Cardiac muscle cell (in vitro differentiated cells and primary cell): ENCODE results near the gene AHR. TPM values are rescaled to one million over a fixed set of nuclear protein-coding genes. Genes with fewer than 3 reads are reported as not detected.
A peak's percentile ranks its signal among the peaks of the same experiment; 100 is the strongest.

Experiments
- DNase-seq, 2 donors: peaks; one replicate each; pipeline versions ENCODE4 v3.0.0 to v3.0.0-alpha.2; 2010 to 2017; ENCODE audit warnings: low read depth in 1 of 2, low spot score in 1 of 2
- H3K27ac ChIP-seq: fragments of 200-600 bp; sonication (generic); 2 replicates; pipeline ENCODE4 v1.5.1; 2016
- H3K27me3 ChIP-seq: fragments of 200-600 bp; sonication (generic); 2 replicates; pipeline ENCODE4 v1.6.0; 2016; ENCODE audit warnings: control low read depth
- H3K36me3 ChIP-seq: fragments of 200-600 bp; sonication (generic); 2 replicates; pipeline ENCODE4 v1.5.1; 2016; ENCODE audit warnings: control low read depth
- H3K4me1 ChIP-seq: fragments of 200-600 bp; sonication (generic); 2 replicates; pipeline ENCODE4 v1.8.1; 2017; ENCODE audit warnings: low read depth, mild to moderate bottlenecking, mixed run types
- H3K4me3 ChIP-seq: fragments of 200-600 bp; sonication (generic); 2 replicates; pipeline ENCODE4 v1.5.1; 2016; ENCODE audit warnings: mild to moderate bottlenecking
- H3K9me3 ChIP-seq: fragments of 200-600 bp; sonication (generic); 2 replicates; pipeline ENCODE4 v1.5.1; 2017; ENCODE audit warnings: low read depth, mild to moderate bottlenecking, control low read depth
- CTCF ChIP-seq: IDR thresholded peaks from 2 replicates; pipeline ENCODE4 v1.5.1; 2012; ENCODE audit warnings: low read depth, mild to moderate bottlenecking, low read length
- polyA plus RNA-seq: library from polyadenylated mRNA; unstranded; fragments of >200 nt; fragmentation: Nextera tagmentation; extraction: Ambion mirVana; gene quantifications from 2 replicates; pipeline ENCODE4 v1.2.1, GENCODE V29; 2016
- total RNA-seq: library from RNA; depleted of rRNA; stranded (reverse); fragments of >200 nt; gene quantifications from 2 replicates; pipeline ENCODE4 v1.2.3, GENCODE V29; 2016

Gene AHR
- total and polyA plus RNA-seq, 2 experiments from 2014 or later = 1.5 to 12.5 TPM

- Histone ChIP-seq H3K36me3 (no peaks in the 10 kb centered on the region), H3K27ac (no peak overlapping the region), H3K9me3 (no peaks in the 10 kb centered on the region), H3K4me1 (peaks cover 3% of the 10 kb centered on the region), H3K27me3 (no peaks in the 10 kb centered on the region), H3K4me3 (no peak overlapping the region)
- no peak for DNase-seq
- no peak for TF ChIP-seq CTCF
Measured at GRCh38 chr7:17370901-17371585, 72.6 kb downstream of the AHR start.

DNA sequence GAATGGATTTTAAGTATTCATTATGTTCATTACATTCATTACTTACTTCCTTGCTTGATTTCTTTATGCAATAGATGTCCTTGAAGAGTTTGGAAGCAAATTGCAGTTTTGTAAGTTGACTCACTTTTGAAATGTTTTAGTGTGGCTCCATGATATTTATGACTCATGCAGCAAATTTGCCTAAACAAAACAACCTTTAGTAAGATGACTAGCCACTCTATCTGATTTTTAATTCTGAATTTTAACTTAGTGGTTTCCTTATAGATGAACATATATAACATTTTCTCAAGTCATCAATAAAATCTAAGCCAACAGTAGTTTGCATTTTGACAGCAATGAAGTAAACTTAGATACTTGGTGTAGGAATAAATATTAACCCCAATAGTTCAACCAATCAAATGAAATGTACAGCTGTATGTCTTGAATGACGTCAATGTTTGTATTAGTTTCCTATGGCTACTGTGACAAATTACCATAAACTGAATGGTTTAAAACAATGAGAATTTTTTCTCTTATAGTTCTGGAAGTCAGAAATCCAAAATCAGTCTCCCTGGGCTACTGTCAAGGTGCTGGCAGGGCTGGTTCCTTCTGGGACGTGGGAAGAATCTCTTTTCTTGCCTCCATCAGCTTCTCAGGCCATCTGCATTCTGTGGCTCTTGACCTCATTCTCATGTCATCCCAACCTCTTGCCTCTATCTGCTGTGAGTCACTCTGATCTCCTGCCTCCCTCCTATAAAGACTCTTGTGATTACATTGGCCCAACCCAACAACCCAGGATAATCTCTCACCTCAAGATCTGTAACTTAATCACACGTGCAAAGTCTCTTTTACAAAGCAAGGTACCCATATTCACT, 73.4 kb downstream of the AHR start:
- Histone ChIP-seq H3K27ac (no peak overlapping the region), H3K36me3 (no peaks in the 10 kb centered on the region), H3K27me3 (no peaks in the 10 kb centered on the region), H3K4me3 (no peak overlapping the region), H3K4me1 (peaks cover 3% of the 10 kb centered on the region), H3K9me3 (no peaks in the 10 kb centered on the region)
- TF ChIP-seq CTCF = no peak
- peak in 1 of 2 donors; percentile 95 for DNase-seq

- Histone ChIP-seq H3K4me1 (peaks cover 3% of the 10 kb centered on the region), H3K9me3 (no peaks in the 10 kb centered on the region), H3K4me3 (no peak overlapping the region), H3K27me3 (no peaks in the 10 kb centered on the region), H3K27ac (no peak overlapping the region), H3K36me3 (no peaks in the 10 kb centered on the region)
- TF ChIP-seq CTCF = no peak
- no peak for DNase-seq
Measured at GRCh38 chr7:17374157-17374556, 75.7 kb downstream of the AHR start.

DNA sequence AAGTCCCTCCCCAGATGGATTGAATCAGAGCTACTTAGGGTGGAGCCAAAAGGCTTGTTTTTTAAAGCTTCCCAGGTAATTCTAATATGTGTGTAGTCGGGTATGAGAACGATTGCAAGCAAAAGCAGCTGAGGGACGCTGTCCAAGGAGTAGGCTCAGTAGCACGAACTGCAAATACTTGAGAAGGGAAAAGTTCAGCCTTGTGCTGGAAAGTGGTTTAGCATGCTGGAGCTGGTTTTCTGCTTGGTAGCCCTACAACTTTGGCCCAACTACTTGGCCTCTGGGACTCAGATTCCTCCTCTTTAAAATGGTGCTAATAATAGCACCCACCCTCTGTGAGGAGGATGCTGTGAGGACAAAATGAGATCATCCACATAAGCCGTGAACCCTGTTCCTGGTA, 76.2 kb downstream of the AHR start:
- DNase-seq = no peak
- TF ChIP-seq CTCF = no peak
- H3K27me3 ChIP-seq = no peaks in the 10 kb centered on the region
- H3K4me3 ChIP-seq = no peak overlapping the region
- no peaks in the 10 kb centered on the region for H3K36me3 ChIP-seq
- H3K27ac ChIP-seq = no peak overlapping the region
- H3K4me1 ChIP-seq = peaks cover 3% of the 10 kb centered on the region
- no peaks in the 10 kb centered on the region for H3K9me3 ChIP-seq

DNA sequence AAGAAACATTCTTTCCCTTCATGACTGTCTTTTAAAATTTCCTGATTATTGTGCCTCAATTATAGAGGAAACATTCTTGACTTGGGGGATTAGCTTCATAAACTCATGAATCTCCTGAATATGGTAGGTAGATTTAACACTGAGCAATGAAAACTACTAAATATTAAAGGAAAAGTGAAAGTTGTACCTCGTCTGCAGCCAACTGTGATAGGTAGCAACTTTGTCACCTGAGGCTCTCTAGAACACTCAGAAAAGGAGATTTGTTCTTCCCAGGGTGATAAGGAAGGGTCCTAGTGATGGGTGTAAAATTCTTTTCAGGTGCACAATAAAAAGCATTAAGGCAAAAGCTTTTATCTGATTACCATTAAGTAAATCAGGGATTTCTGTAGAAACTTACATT, 78.1 kb downstream of the AHR start:
- H3K4me3 ChIP-seq = no peak overlapping the region
- no peaks in the 10 kb centered on the region for H3K36me3 ChIP-seq
- H3K9me3 ChIP-seq = no peaks in the 10 kb centered on the region
- no peaks in the 10 kb centered on the region for H3K27me3 ChIP-seq
- DNase-seq = no peak
- no peak overlapping the region for H3K27ac ChIP-seq
- no peak for TF ChIP-seq CTCF
- H3K4me1 ChIP-seq = peaks cover 3% of the 10 kb centered on the region
